GM10248 (cell line): ENCODE measurements around the gene DDI2.

Source experiments
- CTCF ChIA-PET: fragments of 300-600 bp; sonication (Branson Sonifier 250); formaldehyde crosslinking; extraction: SDS; loops from one replicate; lab custom pipeline; 2021; ENCODE audit warnings: antibody characterized with exemption; lab: Yijun Ruan, JAX
- POLR2A ChIA-PET: fragments of 350-650 bp; sonication (Branson Sonifier 250); formaldehyde crosslinking; extraction: SDS; loops from one replicate; lab custom pipeline; 2020; ENCODE audit warnings: antibody characterized with exemption; lab: Yijun Ruan, JAX
- DNase-seq: peaks from one replicate; pipeline ENCODE4 v3.0.0; 2012; ENCODE audit errors: extremely low spot score
- CTCF ChIP-seq: IDR thresholded peaks from 2 replicates; pipeline ENCODE4 v1.5.1; 2012; ENCODE audit warnings: mild to moderate bottlenecking, low read depth; ENCODE audit errors: extremely low read depth, missing control alignments, control extremely low read depth

The DDI2 gene

GRCh38 chr1:15684042-15684461, 66.8 kb downstream of the DDI2 start, which contains the start of gene PLEKHM2:
Gene PLEKHM2, plus strand, starts transcription at chr1:15684320. Its CDS starts 239 bp downstream, at chr1:15684559.
- ChIA-PET POLR2A (no interaction called here), CTCF (no interaction called here)
- peak; percentile 86 for DNase-seq
- TF ChIP-seq CTCF, result no peak

- POLR2A ChIA-PET, result no interaction called here
- peak; percentile 55 for DNase-seq
- no peak for TF ChIP-seq CTCF
- CTCF ChIA-PET, result interaction anchor here (0.9 kb wide), 1 partner anchor 15 kb away, joined by 3 read pairs; no protein-coding TSS in a partner anchor
These were observed 67.4 kb downstream of the DDI2 start for GRCh38 chr1:15684468-15685291.

GRCh38 chr1:15685820-15686219, 68.6 kb downstream of the DDI2 start:
- no peak for DNase-seq
- TF ChIP-seq CTCF, result no peak
- CTCF ChIA-PET, result interaction anchor here (1.0 to 1.2 kb wide), 2 partner anchors 11 to 21 kb away, joined by 3 to 4 read pairs; no protein-coding TSS in a partner anchor
- POLR2A ChIA-PET, result interaction anchor here (0.6 kb wide), 2 partner anchors 162 to 278 kb away, joined by 6 to 7 read pairs; partner anchors contain the start of gene CASP9

GRCh38 chr1:15687446-15687845, 70.2 kb downstream of the DDI2 start:
- ChIA-PET CTCF (no interaction called here), POLR2A (no interaction called here)
- TF ChIP-seq CTCF, result no peak
- no peak for DNase-seq

GRCh38 chr1:15690317-15690716, 73.1 kb downstream of the DDI2 start:
- POLR2A ChIA-PET, result no interaction called here
- no peak for TF ChIP-seq CTCF
- CTCF ChIA-PET, result no interaction called here
- no peak for DNase-seq

- DNase-seq, result no peak
- POLR2A ChIA-PET, result no interaction called here
- CTCF ChIA-PET, result interaction anchor here (0.9 to 1.6 kb wide), 2 partner anchors 18 to 26 kb away, joined by 3 read pairs; no protein-coding TSS in a partner anchor
- TF ChIP-seq CTCF, result no peak
These were observed 74.3 kb downstream of the DDI2 start for GRCh38 chr1:15691434-15692032.
